Stimulated activated CD8-positive, alpha-beta memory T cell treated with anti-CD3 and anti-CD28 coated beads, Interleukin-15, amount 100 ng/mL, for 48 hours (primary cell): Measurements from ENCODE around the gene BTN3A1.
"Not testable (repeated sequence)": the region's sequence is repeated elsewhere in the genome, so short reads cannot be mapped to it uniquely, and the experiment has no call there.

ENCODE experiments used
- DNase-seq, 2 donors: peaks; one replicate each; pipeline ENCODE4 v3.0.0-alpha.2; 2020; ENCODE audit warnings: low read depth in 2 of 2

The BTN3A1 gene

DNA sequence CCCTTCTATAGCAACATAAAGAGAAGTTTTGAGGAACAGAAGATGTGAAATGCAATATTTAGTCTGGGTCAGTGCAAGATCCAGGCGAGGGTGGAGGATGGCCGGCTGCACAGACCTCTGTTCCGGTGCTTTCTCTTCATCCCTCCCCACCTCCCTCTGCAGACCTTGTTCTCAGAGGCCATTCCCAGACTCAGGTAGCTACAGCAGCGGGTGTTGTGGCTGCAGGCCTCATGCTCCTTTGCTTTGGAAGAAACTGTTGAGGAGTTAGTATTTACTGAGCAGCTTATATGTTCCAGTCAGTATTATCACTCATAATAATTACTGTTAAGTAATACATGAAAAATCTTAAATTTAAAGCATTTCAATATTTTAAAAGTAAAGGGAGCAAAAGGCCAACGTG lies 39.9 kb downstream of the BTN3A1 start:
- DNase-seq, result no peak

DNA sequence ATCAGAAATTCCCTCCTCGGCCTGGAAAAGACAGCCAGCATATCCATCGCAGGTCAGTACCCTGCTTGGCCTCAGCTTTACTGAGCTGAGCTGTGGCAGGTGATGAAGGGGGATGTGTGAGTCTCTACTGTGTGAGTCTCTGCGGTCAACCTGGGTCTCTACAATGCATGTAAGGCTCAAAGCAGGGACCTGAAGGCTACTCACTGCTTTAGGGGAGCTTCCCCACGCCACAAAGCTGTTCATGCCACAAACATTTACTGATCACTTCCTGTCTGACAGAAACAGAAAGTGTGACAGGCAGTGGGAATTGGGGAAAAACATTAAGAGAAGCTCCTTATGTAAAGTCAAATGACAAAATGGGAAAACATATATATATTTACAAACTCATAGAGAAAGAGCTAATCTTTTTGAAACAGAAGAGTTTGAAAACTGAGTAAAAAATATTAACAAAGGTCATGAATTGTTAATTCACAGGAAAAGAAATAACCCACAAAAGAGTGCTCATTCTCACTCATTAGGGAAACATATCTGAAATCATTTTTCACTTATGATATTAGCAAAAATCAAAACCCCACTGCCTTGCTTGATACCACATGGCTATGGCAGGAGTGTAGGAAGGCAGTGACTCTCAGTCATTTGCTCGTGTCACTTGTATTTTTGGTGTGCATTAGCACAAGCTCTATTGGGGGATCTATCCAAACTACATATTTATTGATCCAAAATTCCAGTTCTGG lies 44.0 kb downstream of the BTN3A1 start:
- DNase-seq, result peak in 1 of 2 donors; percentile 53

DNA sequence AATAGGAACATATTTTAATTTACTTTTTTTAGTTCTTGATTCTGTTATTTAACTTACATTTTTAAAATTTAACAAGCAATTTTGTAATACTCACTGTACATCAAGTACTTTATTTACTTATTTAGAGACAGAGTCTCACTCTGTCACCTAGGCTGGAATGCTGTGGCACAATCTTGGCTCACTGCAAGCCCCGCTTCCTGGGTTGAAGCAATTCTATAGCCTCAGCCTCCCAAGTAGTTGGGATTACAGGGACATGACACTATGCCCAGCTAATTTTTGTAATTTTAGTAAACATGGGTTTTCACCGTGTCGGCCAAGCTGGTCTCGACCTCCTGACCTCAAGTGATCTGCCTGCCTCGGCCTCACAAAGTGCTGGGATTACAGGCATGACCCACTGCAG lies 45.2 kb downstream of the BTN3A1 start:
- no peak for DNase-seq

DNA sequence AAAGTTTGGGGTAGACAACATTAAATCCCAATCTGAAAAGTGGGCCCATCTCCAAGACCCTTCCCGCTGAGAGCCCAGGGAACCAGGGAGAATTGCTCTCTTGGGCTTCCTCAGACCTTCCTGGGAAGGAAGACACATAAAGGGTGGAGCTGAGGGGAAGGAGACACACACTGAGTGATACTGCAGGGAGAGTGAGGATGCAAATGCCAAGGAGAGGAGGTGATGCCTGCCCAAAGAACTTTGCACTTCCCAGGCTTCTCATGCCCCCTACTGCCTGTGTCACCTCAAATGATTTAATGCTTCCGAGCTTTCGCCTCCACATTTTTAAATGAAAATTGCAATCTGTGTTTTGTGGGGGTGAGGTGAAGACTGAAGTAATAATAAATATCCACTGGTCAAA lies 48.2 kb downstream of the BTN3A1 start:
- no peak for DNase-seq

DNA sequence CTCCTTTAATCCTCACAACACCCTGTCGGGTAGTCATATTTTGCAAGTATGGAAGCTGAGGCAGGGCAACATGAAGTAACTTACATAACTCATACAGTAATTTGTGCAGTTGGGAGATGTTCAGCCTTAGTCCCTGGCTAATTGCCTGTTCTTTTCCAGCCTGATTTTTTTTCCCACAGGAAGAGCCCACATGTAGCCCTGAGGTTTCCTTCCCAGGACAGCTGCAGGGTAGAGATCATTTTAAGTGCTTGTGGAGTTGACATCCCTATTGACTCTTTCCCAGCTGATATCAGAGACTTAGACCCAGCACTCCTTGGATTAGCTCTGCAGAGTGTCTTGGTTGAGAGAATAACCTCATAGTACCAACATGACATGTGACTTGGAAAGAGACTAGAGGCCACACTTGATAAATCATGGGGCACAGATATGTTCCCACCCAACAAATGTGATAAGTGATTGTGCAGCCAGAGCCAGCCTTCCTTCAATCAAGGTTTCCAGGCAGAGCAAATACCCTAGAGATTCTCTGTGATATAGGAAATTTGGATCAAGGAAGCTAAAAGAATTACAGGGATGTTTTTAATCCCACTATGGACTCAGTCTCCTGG lies 50.7 kb downstream of the BTN3A1 start:
- no peak for DNase-seq

DNA sequence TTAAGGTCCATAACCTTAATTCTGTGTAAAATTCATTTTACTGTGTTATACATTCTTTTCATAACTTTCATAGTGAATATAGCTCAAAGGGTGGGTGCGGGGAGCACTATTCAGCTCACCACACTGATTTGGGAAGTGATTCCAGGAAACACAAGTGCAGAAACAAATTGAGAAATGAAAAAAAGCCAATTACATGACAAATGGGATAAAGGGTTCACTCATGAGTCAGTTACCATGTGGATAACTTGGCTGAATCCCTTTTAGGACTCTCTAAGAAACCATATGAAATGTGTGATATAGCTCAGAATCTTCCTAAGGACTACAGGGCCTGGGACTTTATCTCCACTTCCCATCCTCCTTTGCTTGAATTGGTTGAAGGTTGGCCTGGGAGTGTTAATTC lies 52.6 kb downstream of the BTN3A1 start:
- DNase-seq, result no peak

DNA sequence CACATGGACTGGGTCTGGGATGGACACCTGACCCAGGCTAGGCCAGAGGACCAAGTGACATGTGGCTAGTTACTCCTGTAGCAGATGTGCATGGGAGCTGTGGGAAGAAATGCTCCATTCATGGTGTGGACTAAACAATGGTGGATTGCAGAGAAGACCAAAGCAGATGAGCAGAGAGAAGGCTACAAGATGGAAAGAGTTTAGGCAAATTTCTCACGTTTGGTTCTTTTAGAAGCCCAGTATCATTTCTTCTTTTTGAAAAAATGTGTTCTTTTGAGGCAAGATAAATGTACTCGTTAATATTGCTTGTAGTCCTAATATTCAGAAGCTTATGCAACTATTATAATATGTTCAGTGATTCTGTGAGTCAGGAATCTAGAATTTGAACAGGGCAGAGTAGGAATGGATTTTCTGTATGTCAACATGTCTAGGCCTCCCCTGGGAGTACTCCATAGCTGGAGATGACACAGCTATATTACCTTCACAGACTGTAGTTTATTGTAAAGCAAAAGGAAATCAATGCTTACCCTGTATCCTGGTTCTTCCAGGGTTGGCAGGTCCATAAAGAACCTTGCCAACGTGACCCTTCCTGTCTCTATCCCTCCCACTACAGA lies 53.4 kb downstream of the BTN3A1 start:
- no peak for DNase-seq

DNA sequence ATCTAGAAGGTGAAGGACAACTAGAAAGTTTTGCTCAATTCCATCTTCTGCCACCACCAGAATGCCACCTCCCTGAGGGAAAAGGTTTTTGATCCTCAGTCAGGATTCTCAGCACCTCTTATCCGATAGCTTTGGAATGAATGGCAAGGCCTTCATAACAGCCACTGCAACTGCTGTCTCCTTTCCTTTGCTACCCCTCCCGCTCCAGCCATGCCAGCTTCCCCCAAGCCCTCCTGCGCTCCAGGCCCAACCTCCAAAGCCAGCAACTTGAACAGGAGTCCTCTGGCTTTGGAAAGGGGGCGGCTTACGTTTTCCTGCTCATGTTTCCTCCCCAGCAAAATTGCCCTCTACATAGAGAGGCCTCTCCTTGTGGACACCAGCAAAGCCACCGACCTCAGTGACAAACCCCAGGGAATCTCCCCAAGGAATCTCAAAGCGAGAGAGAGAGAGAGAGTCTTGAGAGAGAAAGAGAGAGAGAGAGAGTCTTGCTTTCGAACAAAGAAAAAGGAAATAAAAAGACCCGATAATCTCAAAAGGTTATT lies 55.3 kb downstream of the BTN3A1 start:
- no peak for DNase-seq

DNA sequence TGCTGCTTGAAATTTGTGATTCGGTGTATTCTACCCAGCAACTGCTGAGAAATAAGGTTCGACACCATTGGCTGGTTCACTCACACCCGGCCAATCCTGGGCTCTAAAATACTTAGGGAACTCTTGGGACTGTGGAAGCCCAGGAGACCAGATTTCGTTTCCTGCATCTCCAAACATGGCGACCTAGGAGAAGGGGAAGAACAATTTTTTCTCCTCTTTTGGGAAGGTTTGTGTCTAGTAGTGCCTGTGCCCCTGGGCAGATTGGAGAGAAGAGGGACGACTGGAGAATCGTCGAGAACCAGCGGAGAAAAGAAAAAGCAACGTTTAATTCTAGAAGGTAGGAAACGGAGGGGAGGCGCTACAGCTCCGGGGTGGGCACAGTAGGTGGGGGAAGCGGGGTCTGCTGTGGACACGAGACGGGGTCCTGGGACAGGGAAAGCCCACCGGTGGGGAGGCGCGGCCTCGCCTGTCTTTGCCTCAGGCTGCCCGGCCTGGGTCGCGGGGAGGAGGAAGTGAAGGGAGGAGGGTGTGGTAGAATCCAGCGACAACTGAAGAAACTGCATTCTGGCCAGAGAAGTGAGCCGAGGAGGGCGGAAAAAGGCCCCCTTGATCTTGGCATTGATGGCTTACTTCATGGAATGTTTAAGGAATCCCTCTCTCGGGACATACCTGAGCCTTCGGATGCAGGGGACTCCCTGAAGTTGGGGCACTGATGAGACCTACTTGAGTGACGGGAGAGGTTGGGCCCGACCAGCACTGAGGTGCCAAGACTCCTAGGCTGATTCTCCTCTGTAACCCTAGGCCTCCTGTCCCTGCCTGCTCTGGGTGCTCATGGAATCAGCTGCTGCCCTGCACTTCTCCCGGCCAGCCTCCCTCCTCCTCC lies 56.0 kb downstream of the BTN3A1 start, which contains the start of gene BTN2A1:
Gene BTN2A1 (plus strand): TSS at position 150 of the 883 bp plus-strand sequence. CDS start 682 bp downstream, at position 832.
- peak; percentile 46 to 47 for DNase-seq

DNA sequence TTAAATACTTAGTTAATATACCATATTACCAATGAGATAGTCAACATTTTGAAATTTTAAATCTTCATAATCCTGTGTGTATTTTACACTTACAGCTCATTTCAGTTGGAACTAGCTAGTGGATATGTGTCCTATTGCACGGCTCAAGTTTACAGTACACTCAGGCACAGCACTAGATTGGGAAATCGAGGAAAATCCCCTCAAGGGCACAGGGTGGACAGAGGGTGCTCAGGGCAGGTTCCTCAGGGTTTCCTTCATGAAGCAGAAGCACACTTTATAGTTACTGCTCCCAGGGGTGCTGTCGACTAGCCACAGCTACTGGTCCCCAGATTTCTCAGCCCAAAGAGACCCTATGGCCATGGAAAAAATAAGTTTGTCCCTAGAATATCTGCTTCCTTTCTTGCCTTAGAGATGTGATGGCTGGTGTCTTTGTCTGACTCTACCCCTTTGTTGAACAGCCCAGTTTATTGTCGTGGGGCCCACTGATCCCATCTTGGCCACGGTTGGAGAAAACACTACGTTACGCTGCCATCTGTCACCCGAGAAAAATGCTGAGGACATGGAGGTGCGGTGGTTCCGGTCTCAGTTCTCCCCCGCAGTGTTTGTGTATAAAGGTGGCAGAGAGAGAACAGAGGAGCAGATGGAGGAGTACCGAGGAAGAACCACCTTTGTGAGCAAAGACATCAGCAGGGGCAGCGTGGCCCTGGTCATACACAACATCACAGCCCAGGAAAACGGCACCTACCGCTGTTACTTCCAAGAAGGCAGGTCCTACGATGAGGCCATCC lies 57.1 kb downstream of the BTN3A1 start:
- DNase-seq, result no peak

DNA sequence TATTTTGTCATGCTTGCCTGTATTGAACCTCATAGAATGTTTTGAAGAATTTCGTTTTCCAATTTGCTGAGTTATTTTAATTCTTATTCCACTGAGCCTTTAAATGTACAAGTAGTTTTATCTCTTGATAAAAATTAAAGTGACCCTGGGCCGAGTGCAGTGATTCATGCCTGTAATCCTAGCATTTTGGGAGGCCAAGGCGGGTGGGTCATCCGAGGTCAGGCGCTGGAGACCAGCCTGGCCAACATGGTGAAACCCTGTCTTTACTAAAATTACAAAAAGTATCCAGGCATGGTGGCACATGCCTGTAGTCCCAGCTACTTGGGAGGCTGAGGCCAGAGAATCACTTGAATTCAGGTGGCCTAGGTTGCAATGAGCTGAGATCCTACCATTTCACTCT lies 59.3 kb downstream of the BTN3A1 start:
- not testable (repeated sequence) for DNase-seq

DNA sequence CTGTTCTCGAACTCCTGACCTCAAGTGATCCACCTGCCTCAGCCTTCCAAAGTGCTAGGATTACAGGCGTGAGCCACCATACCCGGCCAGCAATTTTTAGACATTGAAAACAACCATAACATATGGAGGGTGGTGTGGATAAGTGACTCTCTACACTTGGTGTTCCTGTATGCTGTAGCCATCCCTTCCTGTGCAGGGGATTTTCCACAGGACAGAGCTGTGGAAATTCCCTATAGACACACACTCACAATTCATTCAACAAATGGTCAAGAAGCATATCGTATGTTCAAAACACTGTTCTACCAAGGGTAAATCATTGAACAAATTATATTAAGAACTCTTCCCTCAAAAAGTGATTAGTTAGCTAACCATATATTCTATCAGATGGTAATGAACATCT lies 61.9 kb downstream of the BTN3A1 start:
- DNase-seq, result no peak

DNA sequence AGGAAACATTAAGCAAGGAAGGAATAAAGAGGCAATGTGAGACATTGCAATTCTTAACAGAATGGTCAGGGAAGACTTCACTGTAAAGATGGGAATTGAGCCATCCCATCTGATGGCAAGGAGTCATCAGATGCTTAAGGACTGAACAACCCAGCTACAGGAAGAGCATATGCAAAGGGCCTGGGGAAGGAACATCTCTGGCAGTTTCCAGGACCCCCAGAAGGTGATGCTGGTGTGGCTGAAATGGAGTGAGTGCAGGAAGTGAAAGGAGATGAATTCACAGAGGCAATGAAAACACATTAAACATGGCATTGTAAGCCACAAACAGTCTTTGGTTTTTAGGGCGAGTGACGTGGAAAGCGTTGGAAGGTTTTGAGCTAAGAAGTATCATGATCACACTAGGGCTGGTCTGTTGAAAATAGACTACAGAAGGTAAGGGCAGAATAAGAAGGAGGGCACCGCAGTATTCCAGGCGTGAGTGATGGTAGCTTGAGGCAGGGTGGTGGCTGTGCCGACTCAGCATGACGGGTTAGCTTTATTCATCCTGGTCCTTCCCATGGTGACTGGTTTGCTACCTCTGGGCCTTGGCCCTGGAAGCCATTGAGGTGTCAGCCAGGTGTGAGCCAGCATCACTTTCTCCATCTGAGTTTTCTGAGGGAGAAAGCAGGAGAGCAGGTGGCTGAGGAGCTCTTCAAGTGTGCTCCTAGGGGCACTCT lies 62.5 kb downstream of the BTN3A1 start:
- DNase-seq, result no peak
